Keratinocyte (primary cell): ENCODE results near the gene RTEL1. TPM values are rescaled to one million over a fixed set of nuclear protein-coding genes. Genes with fewer than 3 reads are reported as not detected.

Source experiments
- DNase-seq: peaks from one replicate; pipeline ENCODE4 v3.0.0-alpha.2; 2011; ENCODE audit warnings: low read depth, missing footprints, low spot score
- FAIRE-seq: peaks from 2 replicates; lab custom pipeline; 2011; peaks lifted over from hg19 to GRCh38; lab: Jason Lieb, UNC
- H2AFZ ChIP-seq: 2 replicates; pipeline ENCODE4 v1.6.0; 2012; ENCODE audit warnings: low read length, control low read depth, inconsistent platforms; ENCODE audit not compliant: control insufficient read depth
- H3K27ac ChIP-seq: 2 replicates; pipeline ENCODE4 v1.5.1; 2011; ENCODE audit warnings: low read length; ENCODE audit not compliant: control insufficient read depth, insufficient read depth
- H3K27me3 ChIP-seq: 3 replicates; pipeline ENCODE4 v1.6.0; 2011; ENCODE audit warnings: low read length; ENCODE audit not compliant: control insufficient read depth, insufficient read depth; ENCODE audit errors: extremely low read depth
- H3K36me3 ChIP-seq, 2 experiments: 2 replicates in 1 of 2; 3 replicates in 1 of 2; pipeline ENCODE4 v1.5.1; 2011; ENCODE audit warnings: low read length in 2 of 2, mild to moderate bottlenecking in 1 of 2; ENCODE audit not compliant: control insufficient read depth in 2 of 2, insufficient read depth in 2 of 2; ENCODE audit errors: extremely low read depth in 1 of 2
- H3K4me1 ChIP-seq: 3 replicates; pipeline ENCODE4 v1.5.1; 2011; ENCODE audit warnings: low read length; ENCODE audit not compliant: control insufficient read depth, insufficient read depth; ENCODE audit errors: extremely low read depth
- H3K4me2 ChIP-seq: 3 replicates; pipeline ENCODE4 v1.6.0; 2011; ENCODE audit warnings: low read depth, low read length; ENCODE audit not compliant: control insufficient read depth, insufficient read depth; ENCODE audit errors: extremely low read depth
- H3K4me3 ChIP-seq, 3 experiments: fragments of 200-600 bp in 1 of 3; sonication (generic) in 1 of 3; 2 replicates in 2 of 3; 3 replicates in 1 of 3; pipeline ENCODE4 v1.5.1; 2011 to 2016; ENCODE audit warnings: low read length in 3 of 3, mild to moderate bottlenecking in 3 of 3, control low read depth in 2 of 3, inconsistent platforms in 1 of 3, low read depth in 1 of 3, mixed read lengths in 1 of 3, mixed run types in 1 of 3, moderate library complexity in 1 of 3; ENCODE audit not compliant: control insufficient read depth in 2 of 3, insufficient read depth in 2 of 3; ENCODE audit errors: extremely low read depth in 1 of 3
- H3K79me2 ChIP-seq: 2 replicates; pipeline ENCODE4 v1.6.0; 2012; ENCODE audit warnings: low read length; ENCODE audit not compliant: control insufficient read depth, insufficient read depth
- H3K9ac ChIP-seq: 3 replicates; pipeline ENCODE4 v1.6.0; 2011; ENCODE audit warnings: low read length; ENCODE audit not compliant: control insufficient read depth, insufficient read depth; ENCODE audit errors: extremely low read depth
- H3K9me1 ChIP-seq: 3 replicates; pipeline ENCODE4 v1.6.0; 2011; ENCODE audit warnings: low read length; ENCODE audit not compliant: control insufficient read depth, insufficient read depth; ENCODE audit errors: extremely low read depth
- H3K9me3 ChIP-seq: 2 replicates; pipeline ENCODE4 v1.5.1; 2012; ENCODE audit warnings: low read depth, low read length; ENCODE audit not compliant: control insufficient read depth
- H4K20me1 ChIP-seq: 3 replicates; pipeline ENCODE4 v1.6.0; 2011; ENCODE audit warnings: low read length; ENCODE audit not compliant: control insufficient read depth, insufficient read depth; ENCODE audit errors: extremely low read depth
- CTCF ChIP-seq, 3 experiments: IDR thresholded peaks in 1 of 3; conservative IDR thresholded peaks in 1 of 3; optimal IDR thresholded peaks in 1 of 3; 2 replicates in 2 of 3; 3 replicates in 1 of 3; pipeline versions ENCODE3 to v1.5.1; 2011; ENCODE audit warnings: low read length in 3 of 3, mild to moderate bottlenecking in 3 of 3, moderate library complexity in 2 of 3, control low read depth in 1 of 3, inconsistent platforms in 1 of 3; ENCODE audit not compliant: insufficient read depth in 2 of 3; ENCODE audit errors: extremely low read depth in 1 of 3
- EZH2 ChIP-seq: IDR thresholded peaks from one replicate; pipeline ENCODE4 v1.6.1; 2012; ENCODE audit warnings: inconsistent platforms, mild to moderate bottlenecking, low read length, moderate library complexity
- dilution Hi-C: fragments of 300-500 bp; cut with MboI; formaldehyde crosslinking; loops from one replicate; pipeline ENCODE4 v1.7.0; 2020; ENCODE audit warnings: low sequenced_read_pairs; ENCODE audit not compliant: extremely low pct_ligation_motif_present
- polyA plus RNA-seq, 5 experiments: library from polyadenylated mRNA; depleted of rRNA in 3 of 5; stranded (reverse) in 3 of 5; stranded (forward) in 1 of 5; unstranded in 1 of 5; fragments of >200 nt; gene quantifications; 1 replicate in 1 of 5; 2 replicates in 3 of 5; 3 replicates in 1 of 5; pipeline versions ENCODE4 v1.2.1 to v1.2.3, GENCODE V29; 2011 to 2012; ENCODE audit warnings: missing spikeins in 2 of 5, low read depth in 1 of 5, low replicate concordance in 1 of 5

Gene RTEL1
- polyA plus RNA-seq, 1 donor (not counting 4 experiments of a cell fraction or from before 2014, with no cell fraction given): 12.4 TPM

GRCh38 chr20:63707558-63708300 is 49.6 kb downstream of the RTEL1 start, which contains the start of the genes ARFRP1 and ZGPAT:
ARFRP1 (minus strand) TSS chr20:63707976; CDS start chr20:63707091, 885 bp downstream.
ZGPAT (plus strand) TSS chr20:63708039; CDS start chr20:63708581, 542 bp downstream.
- Histone ChIP-seq H3K9me1 (no peaks in the 10 kb centered on the region), H3K27ac (peak within 1 kb of the TSS; percentile 54), H3K27me3 (no peaks in the 10 kb centered on the region), H2AFZ (peak within 1 kb of the TSS; percentile 49), H3K9me3 (no peaks in the 10 kb centered on the region), H3K4me3 (peak within 1 kb of the TSS; percentile 77 to 81 (median 79)), H3K4me2 (peak within 1 kb of the TSS; percentile 80), H3K79me2 (peaks cover 69% of the 10 kb centered on the region), H3K9ac (peak within 1 kb of the TSS; percentile 85), H3K36me3 (peaks cover 25 to 32% of the 10 kb centered on the region in 2 experiments), H4K20me1 (peaks cover 4% of the 10 kb centered on the region), H3K4me1 (peaks cover 21% of the 10 kb centered on the region)
- FAIRE-seq (no peak), DNase-seq (no peak)
- dilution Hi-C loops: no loop called here
- TF ChIP-seq EZH2 (no peak), CTCF (optimal IDR thresholded peaks at IDR 0.05 in 1 of 3, IDR thresholded peaks at IDR 0.05 in 1 of 3, conservative IDR thresholded peaks at IDR 0.05 in 1 of 3; ENCODE audit: extremely low read depth in 1 of 3, insufficient read depth in 2 of 3, low read length in 3 of 3) (no peak)

GRCh38 chr20:63708301-63709148 is 50.4 kb downstream of the RTEL1 start:
- DNase-seq: no peak
- Histone ChIP-seq H3K27ac (no peak overlapping the region), H3K27me3 (no peaks in the 10 kb centered on the region), H3K4me3 (peak overlapping the region; percentile 77 to 81 (median 79)), H4K20me1 (peaks cover 4% of the 10 kb centered on the region), H3K4me2 (peak overlapping the region; percentile 80), H3K9me3 (no peaks in the 10 kb centered on the region), H3K9ac (peak overlapping the region; percentile 85), H2AFZ (no peak overlapping the region), H3K79me2 (peaks cover 77% of the 10 kb centered on the region), H3K36me3 (peaks cover 23 to 31% of the 10 kb centered on the region in 2 experiments), H3K4me1 (peaks cover 21% of the 10 kb centered on the region), H3K9me1 (no peaks in the 10 kb centered on the region)
- TF ChIP-seq EZH2: no peak
- TF ChIP-seq CTCF (optimal IDR thresholded peaks at IDR 0.05 in 1 of 3, IDR thresholded peaks at IDR 0.05 in 1 of 3, conservative IDR thresholded peaks at IDR 0.05 in 1 of 3; ENCODE audit: extremely low read depth in 1 of 3, insufficient read depth in 2 of 3, low read length in 3 of 3): no peak
- dilution Hi-C loops: no loop called here
- no peak for FAIRE-seq
